Measurements from ENCODE around the gene CTTNBP2.

GRCh38 chr7:117776224-117776623, 97.0 kb downstream of the CTTNBP2 start:
- TF ChIP-seq CTCF (IDR thresholded peaks at IDR 0.05; ENCODE audit: low read length) (no peak), EZH2 (optimal IDR thresholded peaks at IDR 0.05; ENCODE audit: low read depth, low read length) (no peak)
